Activated T-cell treated with anti-CD3 and anti-CD28 coated beads, Interleukin-2, amount 50 U/mL, for 24 hours (primary cell): Measurements from ENCODE around the gene FBF1.
A peak's percentile ranks its signal among the peaks of the same experiment; 100 is the strongest.
"Not testable (repeated sequence)": the region's sequence is repeated elsewhere in the genome, so short reads cannot be mapped to it uniquely, and the experiment has no call there.

Source experiments
- DNase-seq: peaks from one replicate; pipeline ENCODE4 v3.0.0-alpha.2; 2020
- H3K27ac Mint-ChIP-seq: 2 replicates; pipeline ENCODE4 v1.8.0; 2020; ENCODE audit warnings: mild to moderate bottlenecking, mixed read lengths
- H3K27me3 Mint-ChIP-seq: 2 replicates; pipeline ENCODE4 v1.8.0; 2020; ENCODE audit warnings: mixed read lengths
- H3K36me3 Mint-ChIP-seq: 2 replicates; pipeline ENCODE4 v1.8.0; 2020; ENCODE audit warnings: low read depth, mixed read lengths
- H3K4me1 Mint-ChIP-seq: 2 replicates; pipeline ENCODE4 v1.8.0; 2020; ENCODE audit warnings: low read depth, mixed read lengths
- H3K4me3 Mint-ChIP-seq: 2 replicates; pipeline ENCODE4 v1.8.0; 2020; ENCODE audit warnings: mild to moderate bottlenecking, moderate library complexity, mixed read lengths
- H3K9me3 Mint-ChIP-seq: 2 replicates; pipeline ENCODE4 v1.8.0; 2020; ENCODE audit warnings: mixed read lengths

FBF1 gene

GRCh38 chr17:75970626-75971025, 29.8 kb upstream of the FBF1 start:
- no peak for DNase-seq
- Mint-ChIP-seq H3K27me3 (no peaks in the 10 kb centered on the region), H3K4me3 (no peak overlapping the region), H3K4me1 (peaks cover 24% of the 10 kb centered on the region), H3K36me3 (peaks cover 37% of the 10 kb centered on the region), H3K9me3 (no peaks in the 10 kb centered on the region), H3K27ac (no peak overlapping the region)

GRCh38 chr17:75970011-75970523, 29.2 kb upstream of the FBF1 start:
- DNase-seq = no peak
- H3K36me3 Mint-ChIP-seq = peaks cover 37% of the 10 kb centered on the region
- H3K27ac Mint-ChIP-seq = no peak overlapping the region
- peaks cover 21% of the 10 kb centered on the region for H3K4me1 Mint-ChIP-seq
- H3K4me3 Mint-ChIP-seq = no peak overlapping the region
- H3K27me3 Mint-ChIP-seq = no peaks in the 10 kb centered on the region
- no peaks in the 10 kb centered on the region for H3K9me3 Mint-ChIP-seq

- Mint-ChIP-seq H3K36me3 (peaks cover 42% of the 10 kb centered on the region), H3K4me1 (peaks cover 22% of the 10 kb centered on the region)
- not testable (repeated sequence) for H3K9me3 Mint-ChIP-seq, DNase-seq, H3K27ac Mint-ChIP-seq, H3K27me3 Mint-ChIP-seq, H3K4me3 Mint-ChIP-seq
Observed at GRCh38 chr17:75969044-75969443, 28.2 kb upstream of the FBF1 start.

GRCh38 chr17:75965468-75965867, 24.6 kb upstream of the FBF1 start:
- Mint-ChIP-seq H3K4me3 (no peak overlapping the region), H3K36me3 (peaks cover 25% of the 10 kb centered on the region), H3K27ac (no peak overlapping the region), H3K9me3 (no peaks in the 10 kb centered on the region), H3K4me1 (peaks cover 15% of the 10 kb centered on the region), H3K27me3 (no peaks in the 10 kb centered on the region)
- DNase-seq = no peak

- peaks cover 42% of the 10 kb centered on the region for H3K36me3 Mint-ChIP-seq
- H3K4me1 Mint-ChIP-seq = peaks cover 8% of the 10 kb centered on the region
- H3K4me3 Mint-ChIP-seq = no peak overlapping the region
- no peaks in the 10 kb centered on the region for H3K27me3 Mint-ChIP-seq
- no peaks in the 10 kb centered on the region for H3K9me3 Mint-ChIP-seq
- no peak for DNase-seq
- H3K27ac Mint-ChIP-seq = no peak overlapping the region
Observed at GRCh38 chr17:75959839-75960511, 19.1 kb upstream of the FBF1 start.

GRCh38 chr17:75959051-75959838, 18.4 kb upstream of the FBF1 start:
- H3K27me3 Mint-ChIP-seq = no peaks in the 10 kb centered on the region
- H3K4me3 Mint-ChIP-seq = no peak overlapping the region
- H3K9me3 Mint-ChIP-seq = no peaks in the 10 kb centered on the region
- H3K36me3 Mint-ChIP-seq = peaks cover 41% of the 10 kb centered on the region
- H3K4me1 Mint-ChIP-seq = peaks cover 6% of the 10 kb centered on the region
- no peak overlapping the region for H3K27ac Mint-ChIP-seq
- DNase-seq = no peak

- Mint-ChIP-seq H3K4me3 (no peak overlapping the region), H3K27me3 (no peaks in the 10 kb centered on the region), H3K9me3 (no peaks in the 10 kb centered on the region), H3K27ac (no peak overlapping the region), H3K4me1 (no peaks in the 10 kb centered on the region), H3K36me3 (peaks cover 78% of the 10 kb centered on the region)
- DNase-seq = no peak
Observed at GRCh38 chr17:75950855-75951554, 10.2 kb upstream of the FBF1 start.

- Mint-ChIP-seq H3K27ac (no peak overlapping the region), H3K9me3 (no peaks in the 10 kb centered on the region), H3K36me3 (peaks cover 77% of the 10 kb centered on the region), H3K27me3 (no peaks in the 10 kb centered on the region), H3K4me1 (no peaks in the 10 kb centered on the region), H3K4me3 (no peak overlapping the region)
- DNase-seq = no peak
Observed at GRCh38 chr17:75950421-75950820, 9.6 kb upstream of the FBF1 start.

- no peak overlapping the region for H3K27ac Mint-ChIP-seq
- peaks cover 13% of the 10 kb centered on the region for H3K4me1 Mint-ChIP-seq
- H3K9me3 Mint-ChIP-seq = no peaks in the 10 kb centered on the region
- DNase-seq = no peak
- H3K27me3 Mint-ChIP-seq = no peaks in the 10 kb centered on the region
- H3K4me3 Mint-ChIP-seq = no peak overlapping the region
- peaks cover 49% of the 10 kb centered on the region for H3K36me3 Mint-ChIP-seq
Observed at GRCh38 chr17:75945211-75945610, 4.4 kb upstream of the FBF1 start.

GRCh38 chr17:75943491-75943890, 2.6 kb upstream of the FBF1 start:
- no peak for DNase-seq
- Mint-ChIP-seq H3K4me3 (no peak overlapping the region), H3K27me3 (no peaks in the 10 kb centered on the region), H3K27ac (no peak overlapping the region), H3K9me3 (no peaks in the 10 kb centered on the region), H3K36me3 (peaks cover 33% of the 10 kb centered on the region), H3K4me1 (peaks cover 15% of the 10 kb centered on the region)

- Mint-ChIP-seq H3K4me3 (no peak overlapping the region), H3K9me3 (no peaks in the 10 kb centered on the region), H3K27ac (no peak overlapping the region), H3K4me1 (peaks cover 15% of the 10 kb centered on the region), H3K36me3 (peaks cover 24% of the 10 kb centered on the region), H3K27me3 (no peaks in the 10 kb centered on the region)
- DNase-seq = no peak
Observed at GRCh38 chr17:75942473-75942872, 1.6 kb upstream of the FBF1 start.

- peak overlapping the region; percentile 94 for H3K4me3 Mint-ChIP-seq
- H3K9me3 Mint-ChIP-seq = no peaks in the 10 kb centered on the region
- H3K27ac Mint-ChIP-seq = peak overlapping the region; percentile 87
- H3K36me3 Mint-ChIP-seq = peaks cover 15% of the 10 kb centered on the region
- no peaks in the 10 kb centered on the region for H3K27me3 Mint-ChIP-seq
- DNase-seq = no peak
- H3K4me1 Mint-ChIP-seq = peaks cover 15% of the 10 kb centered on the region
Observed at GRCh38 chr17:75941442-75941819, 589 bp upstream of the FBF1 start.

GRCh38 chr17:75937652-75938051, 3.2 kb downstream of the FBF1 start:
- Mint-ChIP-seq H3K36me3 (peaks cover 7% of the 10 kb centered on the region), H3K27me3 (no peaks in the 10 kb centered on the region), H3K9me3 (no peaks in the 10 kb centered on the region), H3K4me3 (no peak overlapping the region), H3K4me1 (peaks cover 15% of the 10 kb centered on the region), H3K27ac (no peak overlapping the region)
- DNase-seq = no peak

GRCh38 chr17:75933808-75934207, 7.0 kb downstream of the FBF1 start:
- Mint-ChIP-seq H3K9me3 (no peaks in the 10 kb centered on the region), H3K36me3 (peaks cover 11% of the 10 kb centered on the region), H3K4me3 (no peak overlapping the region), H3K4me1 (no peaks in the 10 kb centered on the region), H3K27me3 (no peaks in the 10 kb centered on the region), H3K27ac (no peak overlapping the region)
- no peak for DNase-seq

- H3K4me1 Mint-ChIP-seq = no peaks in the 10 kb centered on the region
- peaks cover 13% of the 10 kb centered on the region for H3K36me3 Mint-ChIP-seq
- H3K27ac Mint-ChIP-seq = no peak overlapping the region
- no peaks in the 10 kb centered on the region for H3K9me3 Mint-ChIP-seq
- H3K27me3 Mint-ChIP-seq = no peaks in the 10 kb centered on the region
- H3K4me3 Mint-ChIP-seq = no peak overlapping the region
- DNase-seq = no peak
Observed at GRCh38 chr17:75932852-75933251, 8.0 kb downstream of the FBF1 start.
